ENCODE results near the gene RCAN2.

Gene RCAN2

DNA sequence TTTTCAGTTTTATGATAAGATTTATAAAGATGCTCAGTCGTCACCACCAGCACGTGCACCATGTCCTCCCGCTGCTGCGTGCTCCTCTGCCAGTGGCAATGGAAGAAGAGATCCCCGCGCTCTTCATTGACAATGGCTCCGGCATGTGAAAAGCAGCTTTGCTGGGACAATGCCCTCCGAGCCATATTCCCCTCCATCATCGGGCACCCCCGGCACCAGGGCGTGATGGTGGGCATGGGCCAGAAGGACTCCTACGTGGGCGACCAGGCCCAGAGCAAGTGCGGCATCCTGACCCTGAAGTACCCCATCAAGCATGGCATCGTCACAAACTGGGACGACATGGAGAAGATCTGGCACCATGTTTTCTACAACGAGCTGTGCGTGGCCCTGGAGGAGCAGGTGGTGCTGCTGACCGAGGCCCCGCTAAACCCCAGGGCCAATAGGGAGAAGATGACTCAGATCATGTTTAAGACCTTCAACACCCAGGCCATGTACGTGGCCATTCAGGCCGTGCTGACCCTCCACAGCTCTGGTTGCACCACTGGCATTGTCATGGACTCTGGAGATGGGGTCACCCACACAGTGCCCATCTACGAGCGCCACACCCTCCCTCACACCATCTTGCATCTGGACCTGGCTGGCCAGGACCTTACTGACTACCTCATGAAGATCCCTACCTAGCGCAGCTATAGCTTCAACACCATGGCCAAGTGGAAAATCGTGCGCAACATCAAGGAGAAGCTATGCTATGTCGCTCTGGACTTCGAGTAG is 286.2 kb downstream of the RCAN2 start:
- DNase-seq, result no peak

DNA sequence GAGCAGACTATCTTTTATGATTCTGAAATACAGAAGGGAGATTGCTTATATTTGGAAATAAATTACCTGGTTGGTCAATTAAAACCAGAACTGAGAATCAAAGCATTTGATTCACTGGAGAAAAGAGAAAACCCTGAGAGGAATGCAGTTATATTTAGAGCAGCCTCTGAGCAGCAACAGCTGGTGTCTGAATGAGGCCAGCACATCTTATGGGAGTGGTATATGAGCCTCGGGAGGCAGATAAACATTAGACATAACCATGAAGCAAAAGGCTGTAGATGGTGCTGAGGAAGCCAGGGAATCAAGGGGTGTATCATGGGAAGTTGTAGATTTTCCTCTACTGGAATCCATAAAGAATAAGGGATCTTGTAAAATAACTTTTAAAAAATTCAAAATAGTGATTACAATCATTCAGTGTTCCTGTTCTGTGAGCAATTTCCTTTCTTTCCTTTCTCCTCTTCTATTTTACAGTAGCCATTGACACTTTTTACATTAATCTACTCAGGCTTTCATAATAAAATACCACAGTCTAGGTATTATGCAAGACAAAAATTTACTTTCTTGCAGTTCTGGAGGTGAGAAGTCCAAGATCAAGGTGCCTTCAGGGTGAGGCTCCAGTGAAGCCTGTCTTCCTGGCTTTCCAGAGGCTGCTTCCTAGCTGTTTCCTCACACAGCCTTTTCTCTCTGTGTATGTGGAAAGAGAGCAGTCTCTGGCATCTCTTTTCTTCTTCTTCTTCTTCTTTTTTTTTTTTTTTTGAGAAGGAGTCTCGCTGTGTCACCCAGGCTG is 287.7 kb downstream of the RCAN2 start:
- no peak for DNase-seq

DNA sequence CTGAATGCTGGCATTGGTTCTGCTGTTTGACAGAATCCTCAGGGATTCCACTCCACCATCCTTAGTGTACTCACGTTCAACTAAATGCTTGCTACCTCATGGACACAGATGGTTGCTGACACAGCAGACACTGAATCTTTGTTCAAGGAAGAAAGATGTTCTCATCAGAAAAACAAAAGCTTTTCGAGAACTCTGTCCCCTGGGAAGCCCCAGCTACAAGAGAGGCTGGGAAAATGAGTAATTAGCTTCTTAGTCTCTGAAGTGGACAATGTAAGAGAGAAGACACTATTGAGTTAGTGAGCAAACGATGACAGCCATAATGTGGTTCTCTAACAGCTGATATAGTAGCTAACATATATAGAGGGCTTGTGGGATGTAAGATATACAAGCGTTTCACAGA is 289.5 kb downstream of the RCAN2 start:
- DNase-seq, result no peak

DNA sequence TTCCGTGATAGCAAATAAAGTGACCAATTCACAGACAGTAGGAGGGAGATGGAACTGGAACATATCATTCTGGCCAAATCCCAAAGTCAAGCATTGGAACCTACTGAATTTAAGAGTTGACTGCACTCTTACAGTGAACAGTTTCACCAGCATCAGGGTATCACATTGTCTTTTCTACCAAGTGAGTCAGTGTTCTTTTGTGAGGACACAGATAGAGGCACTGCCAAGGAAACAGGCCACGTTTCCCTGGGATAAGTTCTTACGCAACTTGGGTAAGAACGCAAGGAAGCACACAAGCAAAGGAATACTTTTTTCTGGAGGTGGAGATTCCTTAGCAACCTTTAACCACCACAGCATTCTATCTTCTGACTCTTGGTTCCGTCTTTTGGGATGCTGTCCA is 291.9 kb downstream of the RCAN2 start:
- no peak for DNase-seq

DNA sequence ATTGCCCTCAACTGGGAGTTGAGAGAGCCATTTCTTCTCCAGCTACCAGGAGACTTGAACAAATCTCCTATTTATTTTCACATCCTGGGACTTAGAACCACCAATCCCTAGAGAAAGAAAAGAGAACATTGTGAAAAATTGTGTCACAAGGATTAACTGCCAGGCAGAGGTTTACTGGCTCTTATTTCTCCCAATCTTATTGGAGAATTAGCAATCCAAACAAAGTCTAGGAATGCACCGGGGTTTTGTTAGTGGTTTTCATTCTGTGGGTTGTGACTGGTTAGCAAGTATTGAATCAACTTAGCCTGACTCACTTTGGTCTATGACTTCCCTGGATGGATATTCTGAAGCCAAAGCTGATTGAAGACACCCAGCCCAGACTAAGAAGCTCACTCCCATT is 299.3 kb downstream of the RCAN2 start:
- no peak for DNase-seq

DNA sequence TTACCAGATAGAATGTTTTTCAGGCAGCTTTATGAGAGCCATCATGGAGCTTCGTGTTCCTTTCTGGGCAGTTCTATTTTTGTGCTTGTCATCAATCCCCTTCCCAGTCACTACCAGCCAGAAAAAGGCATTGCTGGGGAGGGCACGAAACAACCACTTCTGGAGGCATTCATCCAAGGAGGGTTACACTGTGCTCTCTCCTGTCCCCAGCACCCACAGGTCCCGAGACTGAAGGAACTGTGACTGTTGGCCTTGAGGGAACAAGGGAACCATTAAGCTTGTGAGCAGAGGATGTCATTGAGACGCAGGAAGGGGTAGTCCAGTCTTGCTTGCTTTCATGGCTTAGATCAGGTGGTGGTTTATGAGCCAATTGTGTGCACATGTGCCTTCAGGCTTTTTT is 300.4 kb downstream of the RCAN2 start:
- no peak for DNase-seq

DNA sequence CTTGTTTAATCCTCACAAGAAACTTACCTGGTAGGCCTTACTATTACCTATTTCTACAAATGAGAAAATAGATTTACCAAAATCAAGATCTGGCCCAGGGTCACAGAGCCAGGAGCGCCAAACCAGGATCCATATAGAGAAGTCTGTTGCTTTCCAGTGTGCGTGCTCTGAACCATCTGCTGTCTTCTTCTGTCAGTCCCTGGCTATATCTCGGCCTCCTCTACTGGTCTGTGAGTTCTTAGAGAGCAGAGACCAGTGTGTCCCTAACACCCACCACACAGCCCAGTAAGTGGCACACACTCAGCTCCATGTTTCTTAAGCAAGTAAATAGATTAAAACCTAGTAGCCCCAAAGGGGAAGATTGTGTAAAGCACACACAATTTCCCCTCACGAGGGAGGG is 301.5 kb downstream of the RCAN2 start:
- no peak for DNase-seq

DNA sequence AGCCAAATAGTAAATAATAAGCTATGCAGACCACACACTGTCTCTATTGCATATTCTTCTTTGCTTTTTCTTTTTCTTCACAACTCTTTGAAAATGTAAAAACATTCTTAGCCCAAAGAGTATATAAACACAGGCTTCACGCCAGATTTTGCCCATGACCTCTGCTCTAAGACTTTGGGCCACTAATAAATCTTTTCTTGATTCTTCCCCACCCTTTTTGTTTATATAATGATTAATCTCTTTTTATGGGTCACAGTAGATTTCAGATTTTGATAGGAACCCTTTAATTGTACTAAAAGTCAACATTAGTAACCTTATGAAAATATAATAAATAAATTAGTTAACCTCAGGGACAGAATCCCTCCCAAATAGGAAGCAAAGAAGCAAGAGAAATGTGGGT is 304.7 kb downstream of the RCAN2 start:
- no peak for DNase-seq

DNA sequence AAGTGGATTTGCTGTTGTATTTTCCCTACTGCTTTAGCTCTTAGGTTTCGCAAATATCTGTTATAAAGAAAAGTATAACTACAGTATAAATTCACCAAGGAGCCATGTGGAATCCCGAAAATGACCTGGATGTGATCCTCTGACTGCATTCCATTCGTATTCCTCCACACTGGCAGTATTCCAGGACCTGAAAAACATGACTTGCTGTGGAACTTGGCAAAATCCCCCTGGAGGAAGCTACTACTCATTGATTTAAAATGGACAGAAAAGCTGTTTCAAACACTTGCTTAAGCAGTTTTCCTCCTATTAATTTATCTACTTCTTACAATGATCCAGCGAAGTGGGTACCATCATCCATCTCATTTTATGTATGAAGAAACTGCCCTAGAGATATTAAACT is 307.1 kb downstream of the RCAN2 start:
- DNase-seq, result no peak

DNA sequence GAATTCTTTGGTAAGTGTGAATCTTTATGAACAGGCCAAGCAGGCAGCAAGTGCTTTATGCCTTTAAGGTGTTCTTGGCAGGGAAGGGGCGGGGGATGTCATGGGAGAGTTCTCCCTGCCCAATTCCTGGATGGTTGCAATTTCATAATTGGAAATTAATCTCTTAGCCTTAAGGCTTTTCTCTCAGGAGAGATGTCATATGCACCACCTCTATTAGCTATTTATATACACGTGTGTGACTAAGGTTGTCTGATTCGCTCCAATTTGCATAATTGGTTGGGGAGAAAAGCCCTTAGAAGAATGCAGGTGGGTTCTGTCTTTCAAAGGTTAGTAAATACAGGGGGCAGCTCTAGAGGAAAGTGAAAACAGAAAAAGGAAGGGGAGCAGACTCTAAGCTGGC is 315.3 kb downstream of the RCAN2 start:
- DNase-seq, result no peak

DNA sequence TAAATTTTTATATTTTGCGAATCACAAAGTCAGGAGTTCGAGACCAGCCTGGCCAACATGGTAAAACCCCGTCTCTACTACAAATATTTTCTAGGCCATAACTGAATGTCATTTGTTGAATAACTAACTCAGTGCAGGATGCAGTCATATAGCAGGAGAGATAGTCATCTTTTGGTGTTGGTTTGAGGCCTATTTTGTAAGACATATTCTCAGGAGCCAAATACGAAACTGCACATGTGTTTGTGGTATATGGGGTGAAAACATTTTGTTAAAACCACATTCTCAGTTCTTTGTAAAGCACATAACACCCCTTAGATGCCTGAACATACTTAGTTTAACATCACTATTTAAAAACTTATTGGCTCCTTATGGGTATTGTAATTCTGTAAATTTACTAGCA is 315.8 kb downstream of the RCAN2 start:
- peak; percentile 77 for DNase-seq

DNA sequence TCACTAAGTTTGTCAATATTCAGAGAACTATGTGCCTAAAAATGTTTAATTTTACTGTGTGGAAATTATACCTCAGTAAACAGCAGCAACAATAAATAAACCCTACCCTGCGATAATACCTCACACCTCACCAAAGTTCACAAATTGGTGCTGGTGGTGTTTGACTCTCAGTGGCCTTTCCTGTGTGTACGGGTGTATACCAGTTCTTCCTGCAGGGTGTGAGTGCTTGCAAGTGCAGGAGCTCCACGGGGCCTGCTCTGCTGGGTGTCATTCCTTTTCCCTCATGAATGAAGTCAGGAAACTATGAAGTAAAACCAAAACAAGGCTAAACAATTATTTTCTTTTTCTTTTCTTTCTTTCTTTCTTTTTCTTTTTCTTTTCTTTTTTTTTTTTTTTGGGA is 316.3 kb downstream of the RCAN2 start:
- no peak for DNase-seq

DNA sequence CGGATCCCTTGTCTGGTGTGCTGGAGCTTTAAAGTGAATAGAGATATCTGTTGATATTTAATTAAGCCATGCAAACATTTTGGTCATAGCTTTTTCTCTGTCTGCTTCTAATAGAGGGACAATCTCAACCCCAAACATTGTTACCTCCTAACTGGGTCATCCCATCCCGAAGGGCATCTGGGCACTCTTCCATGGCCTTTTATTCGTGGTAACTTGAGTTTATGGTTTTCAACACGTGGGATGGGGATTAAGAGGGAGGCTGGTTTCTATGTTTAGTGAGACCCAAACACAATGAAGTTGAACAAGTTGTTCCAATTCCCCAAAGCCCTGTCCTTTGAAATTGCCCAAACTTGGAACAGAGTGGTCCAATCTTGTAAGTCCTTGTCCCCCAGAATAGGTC is 319.1 kb downstream of the RCAN2 start:
- no peak for DNase-seq
